Common myeloid progenitor, CD34-positive (primary cell): Measurements from ENCODE around the gene MAP2K4.

Source experiments
- CTCF ChIA-PET: fragments of 350-600 bp; sonication (Branson Sonifier 250); formaldehyde crosslinking; loops from one replicate; lab custom pipeline; 2021; ENCODE audit warnings: antibody characterized with exemption; lab: Charles Lee
- POLR2A ChIA-PET: fragments of 350-600 bp; sonication (Branson Sonifier 250); formaldehyde crosslinking; loops from one replicate; lab custom pipeline; 2021; ENCODE audit warnings: antibody characterized with exemption; lab: Charles Lee
- DNase-seq, 3 donors: peaks; one replicate each; pipeline versions ENCODE4 v3.0.0 to v3.0.0-alpha.2; 2013
- H3K27ac ChIP-seq, 2 experiments: 1 replicate in 1 of 2; 2 replicates in 1 of 2; pipeline ENCODE4 v1.7.0; 2013; ENCODE audit warnings: inconsistent platforms in 2 of 2, low read length in 2 of 2, mild to moderate bottlenecking in 2 of 2, low read depth in 1 of 2, moderate library complexity in 1 of 2; ENCODE audit not compliant: severe bottlenecking in 2 of 2, insufficient read depth in 1 of 2, poor library complexity in 1 of 2
- H3K27me3 ChIP-seq, 5 experiments: replicated peaks in 2 of 5; 1 replicate in 3 of 5; 2 replicates in 2 of 5; pipeline versions ENCODE4 v1.6.1 to v1.7.0; 2013; ENCODE audit warnings: low read length in 4 of 5, mild to moderate bottlenecking in 2 of 5, moderate library complexity in 2 of 5, inconsistent platforms in 1 of 5; ENCODE audit not compliant: insufficient read depth in 5 of 5, control insufficient read depth in 4 of 5
- H3K36me3 ChIP-seq, 4 experiments: 1 replicate in 2 of 4; 2 replicates in 2 of 4; pipeline versions ENCODE4 v1.6.1 to v1.7.0; 2013; ENCODE audit warnings: low read length in 3 of 4, control low read depth in 1 of 4, mild to moderate bottlenecking in 1 of 4; ENCODE audit not compliant: control insufficient read depth in 4 of 4, insufficient read depth in 4 of 4
- H3K4me1 ChIP-seq, 4 experiments: 1 replicate in 3 of 4; 2 replicates in 1 of 4; pipeline versions ENCODE4 v1.6.1 to v1.7.1; 2013; ENCODE audit warnings: low read length in 3 of 4, mild to moderate bottlenecking in 3 of 4, control low read depth in 1 of 4, inconsistent platforms in 1 of 4, moderate library complexity in 1 of 4; ENCODE audit not compliant: control insufficient read depth in 4 of 4, insufficient read depth in 4 of 4; ENCODE audit errors: control extremely low read depth in 1 of 4
- H3K4me3 ChIP-seq, 7 experiments: 1 replicate in 4 of 7; 2 replicates in 3 of 7; pipeline versions ENCODE4 v1.5.1 to v1.7.0; 2013; ENCODE audit warnings: mild to moderate bottlenecking in 7 of 7, low read length in 6 of 7, moderate library complexity in 6 of 7, inconsistent platforms in 2 of 7, low read depth in 2 of 7, control low read depth in 1 of 7; ENCODE audit not compliant: insufficient read depth in 4 of 7, control insufficient read depth in 1 of 7; ENCODE audit errors: extremely low read depth in 1 of 7
- H3K9me3 ChIP-seq, 5 experiments: 1 replicate in 4 of 5; 2 replicates in 1 of 5; pipeline versions ENCODE4 v1.6.1 to v1.7.1; 2013; ENCODE audit warnings: low read length in 4 of 5, mild to moderate bottlenecking in 2 of 5, inconsistent platforms in 1 of 5, low read depth in 1 of 5, moderate library complexity in 1 of 5; ENCODE audit not compliant: control insufficient read depth in 4 of 5, insufficient read depth in 2 of 5; ENCODE audit errors: control extremely low read depth in 1 of 5
- WGBS: methylation state at CpG from one replicate; pipeline ENCODE4 v1.1.5; 2013; ENCODE audit not compliant: insufficient coverage; 5-methylcytosine and 5-hydroxymethylcytosine counted together

The MAP2K4 gene

DNA sequence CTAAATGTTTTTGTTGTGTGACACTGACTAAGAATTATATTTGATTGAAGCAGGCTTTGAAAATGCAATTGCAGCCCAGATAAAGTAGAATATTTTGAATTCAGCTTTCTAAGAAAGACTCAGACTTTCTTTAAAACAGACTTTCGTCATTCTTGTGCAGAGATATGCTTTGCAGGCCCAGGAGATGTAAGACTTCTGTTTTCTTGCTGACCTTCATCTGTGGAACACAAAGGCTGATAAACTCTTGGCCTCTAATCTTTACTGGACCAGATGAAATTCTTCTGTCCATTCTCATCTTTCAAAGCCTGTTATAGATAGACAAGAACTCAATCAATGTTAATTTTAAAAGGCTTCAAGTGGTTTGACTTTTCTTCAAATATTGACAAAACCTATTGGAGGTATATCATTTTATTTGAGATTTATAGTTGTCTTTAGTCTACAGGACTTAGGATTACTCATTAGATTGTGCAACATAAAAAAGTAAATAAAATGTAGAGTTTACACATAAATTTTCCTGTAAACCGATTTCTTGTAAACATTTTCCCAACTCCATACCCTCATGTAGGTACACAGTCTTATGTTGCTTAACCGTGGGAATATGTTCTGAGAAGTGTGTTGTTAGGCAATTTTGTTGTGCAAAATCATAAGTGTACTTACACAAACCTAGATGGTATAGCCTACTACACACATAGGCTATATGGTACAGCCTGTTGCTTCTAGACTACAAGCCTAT lies 94.2 kb downstream of the MAP2K4 start:
- no peak for DNase-seq
- no peaks in the 10 kb centered on the region for H3K27me3 ChIP-seq
- H3K36me3 ChIP-seq, result peaks cover 10 to 59% (median 30%) of the 10 kb centered on the region in 4 experiments
- CTCF ChIA-PET, result no interaction called here
- H3K4me3 ChIP-seq, result no peak overlapping the region
- no peak overlapping the region for H3K27ac ChIP-seq
- whole genome bisulfite sequencing, result 100% methylated on average over 1 of the region's 3 CpGs
- H3K4me1 ChIP-seq, result no peaks in the 10 kb centered on the region
- H3K9me3 ChIP-seq, result no peaks in the 10 kb centered on the region
- POLR2A ChIA-PET, result no interaction called here

DNA sequence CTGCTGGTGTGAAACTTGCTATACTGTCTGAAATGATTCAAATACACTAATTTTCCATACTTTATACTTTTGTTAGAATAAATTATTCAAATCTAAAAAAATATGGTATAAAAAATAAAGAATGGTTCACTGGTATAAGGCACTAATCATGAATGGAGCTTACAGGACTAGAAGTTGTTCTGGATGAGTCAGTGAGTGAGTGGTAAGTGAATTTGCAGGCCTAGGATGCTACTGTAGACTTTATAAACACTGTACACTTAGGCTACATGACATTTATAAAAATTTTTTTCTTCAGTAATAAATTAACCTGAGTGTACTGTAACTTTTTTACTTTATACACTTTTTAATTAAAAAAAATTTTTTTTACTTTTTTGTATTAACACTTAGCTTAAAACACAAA lies 95.5 kb downstream of the MAP2K4 start:
- no peaks in the 10 kb centered on the region for H3K27me3 ChIP-seq

DNA sequence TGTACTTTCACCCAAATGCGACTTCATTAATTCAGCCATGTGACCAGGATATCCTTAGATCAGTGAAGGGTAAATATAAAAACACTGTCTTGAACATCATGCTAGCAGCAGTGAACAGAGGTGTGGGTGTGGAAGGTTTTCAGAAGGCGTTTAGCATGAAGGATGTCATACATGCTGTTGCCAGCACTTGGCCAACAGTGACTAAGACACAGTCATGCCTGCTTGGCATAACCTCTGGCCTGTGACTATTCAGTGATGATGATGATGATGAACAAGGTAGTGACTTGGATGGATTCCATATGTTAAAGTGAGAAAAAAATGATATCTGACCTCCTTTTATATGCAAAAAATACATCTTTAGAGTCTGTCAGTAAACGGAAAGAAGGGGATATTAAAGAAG lies 97.9 kb downstream of the MAP2K4 start:
- no peaks in the 10 kb centered on the region for H3K9me3 ChIP-seq
- H3K36me3 ChIP-seq, result peaks cover 10 to 43% (median 18%) of the 10 kb centered on the region in 4 experiments
- CTCF ChIA-PET, result no interaction called here
- WGBS, result 80% methylated on average over 1 of the region's 3 CpGs
- H3K27ac ChIP-seq, result no peak overlapping the region
- H3K4me1 ChIP-seq, result no peaks in the 10 kb centered on the region
- no peak overlapping the region for H3K4me3 ChIP-seq
- no peaks in the 10 kb centered on the region for H3K27me3 ChIP-seq
- POLR2A ChIA-PET, result no interaction called here
- no peak for DNase-seq

More for the DNA sequence above, 95.5 kb downstream of the MAP2K4 start:
- ChIA-PET CTCF (no interaction called here), POLR2A (no interaction called here)
- H3K4me1 ChIP-seq, result no peaks in the 10 kb centered on the region
- no peaks in the 10 kb centered on the region for H3K9me3 ChIP-seq
- DNase-seq, result no peak
- peaks cover 10 to 59% (median 27%) of the 10 kb centered on the region in 4 experiments for H3K36me3 ChIP-seq
- H3K4me3 ChIP-seq, result no peak overlapping the region
- H3K27ac ChIP-seq, result no peak overlapping the region

GRCh38 chr17:12122075-12122474 lies 101.4 kb downstream of the MAP2K4 start:
- no peaks in the 10 kb centered on the region for H3K4me1 ChIP-seq
- H3K27ac ChIP-seq, result no peak overlapping the region
- no peak overlapping the region for H3K4me3 ChIP-seq
- 100% methylated on average over 3 of the region's 6 CpGs for WGBS
- no peaks in the 10 kb centered on the region for H3K27me3 ChIP-seq
- H3K9me3 ChIP-seq, result peaks cover 0 to 14% (median 2%) of the 10 kb centered on the region in 5 experiments
- ChIA-PET CTCF (no interaction called here), POLR2A (no interaction called here)
- H3K36me3 ChIP-seq, result peaks cover 18 to 35% (median 22%) of the 10 kb centered on the region in 4 experiments
- no peak for DNase-seq

- 100% methylated on average over 1 of the region's 2 CpGs for WGBS
- H3K4me3 ChIP-seq, result no peak overlapping the region
- no peaks in the 10 kb centered on the region for H3K4me1 ChIP-seq
- ChIA-PET CTCF (no interaction called here), POLR2A (no interaction called here)
- peaks cover 0 to 14% (median 2%) of the 10 kb centered on the region in 5 experiments for H3K9me3 ChIP-seq
- DNase-seq, result no peak
- H3K27ac ChIP-seq, result no peak overlapping the region
- H3K27me3 ChIP-seq, result no peaks in the 10 kb centered on the region
- H3K36me3 ChIP-seq, result peaks cover 24 to 59% (median 38%) of the 10 kb centered on the region in 4 experiments
Measured at GRCh38 chr17:12127177-12127576, 106.5 kb downstream of the MAP2K4 start.

DNA sequence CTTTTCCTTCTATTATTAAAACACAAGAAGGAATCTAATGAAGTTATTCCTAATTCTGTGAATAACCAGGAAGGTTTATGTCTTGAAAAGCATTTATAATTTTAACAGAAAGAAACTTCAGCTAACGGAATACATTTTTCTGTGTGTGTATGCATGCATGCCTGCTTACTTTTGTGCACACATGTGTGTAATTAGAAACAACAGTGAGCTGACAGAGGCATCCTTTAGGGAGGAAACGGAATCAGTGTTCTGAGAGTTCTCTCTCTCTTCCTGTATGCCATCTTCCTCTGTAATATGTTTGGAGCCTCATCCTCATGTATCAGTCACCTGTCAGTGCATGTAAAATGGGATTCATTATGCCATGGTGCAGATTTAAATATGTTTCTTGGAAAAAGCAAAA lies 107.0 kb downstream of the MAP2K4 start:
- Histone ChIP-seq H3K4me3 (no peak overlapping the region), H3K9me3 (peaks cover 0 to 14% (median 2%) of the 10 kb centered on the region in 5 experiments), H3K27ac (no peak overlapping the region), H3K36me3 (peaks cover 24 to 60% (median 38%) of the 10 kb centered on the region in 4 experiments), H3K27me3 (no peaks in the 10 kb centered on the region), H3K4me1 (no peaks in the 10 kb centered on the region)
- ChIA-PET POLR2A (no interaction called here), CTCF (no interaction called here)
- WGBS, result no CpG with 5 or more reads among the region's 2 CpGs
- no peak for DNase-seq

DNA sequence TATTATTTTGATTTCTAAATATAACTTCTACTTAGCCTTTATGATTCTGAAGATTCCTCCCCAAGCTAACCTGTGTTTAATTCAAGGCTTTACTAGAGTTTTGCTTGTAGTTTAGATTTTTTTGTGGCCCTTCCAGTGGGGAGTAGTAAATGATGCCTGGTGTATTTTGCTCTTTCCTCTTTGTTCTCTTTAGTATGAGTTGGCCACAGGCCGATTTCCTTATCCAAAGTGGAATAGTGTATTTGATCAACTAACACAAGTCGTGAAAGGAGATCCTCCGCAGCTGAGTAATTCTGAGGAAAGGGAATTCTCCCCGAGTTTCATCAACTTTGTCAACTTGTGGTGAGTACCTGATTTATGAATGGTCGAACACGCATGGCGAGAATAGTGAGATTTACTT lies 108.3 kb downstream of the MAP2K4 start:
- CTCF ChIA-PET, result no interaction called here
- POLR2A ChIA-PET, result no interaction called here
- Histone ChIP-seq H3K9me3 (peaks cover 0 to 14% (median 2%) of the 10 kb centered on the region in 5 experiments), H3K27me3 (no peaks in the 10 kb centered on the region), H3K4me1 (no peaks in the 10 kb centered on the region), H3K36me3 (peaks cover 30 to 64% (median 40%) of the 10 kb centered on the region in 4 experiments), H3K27ac (no peak overlapping the region), H3K4me3 (no peak overlapping the region)
- DNase-seq, result no peak
- 97% methylated on average over 7 of the region's 7 CpGs for WGBS
